HK-2 (cell line): ENCODE results near the gene PLGRKT.
"Not testable (repeated sequence)": the region's sequence is repeated elsewhere in the genome, so short reads cannot be mapped to it uniquely, and the experiment has no call there.

Source experiments
- DNase-seq: peaks from one replicate; pipeline ENCODE4 v3.0.0-alpha.2; 2018; ENCODE audit not compliant: unreplicated experiment

The PLGRKT gene

DNA sequence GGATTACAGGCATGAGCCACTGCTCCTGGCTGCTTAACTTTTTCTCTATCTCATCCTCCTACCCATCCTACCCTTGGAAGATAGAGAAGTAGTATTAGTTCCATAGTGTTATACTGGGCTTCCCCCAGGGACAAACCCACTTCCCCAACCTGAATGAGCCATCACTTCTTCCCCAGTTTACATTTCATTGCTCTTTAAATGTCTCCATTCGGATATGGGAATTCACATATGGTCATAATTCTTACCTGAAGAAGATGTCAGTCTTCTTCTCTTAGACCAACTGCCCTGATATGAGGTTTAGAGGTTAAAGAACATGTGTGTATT, 14.5 kb upstream of the PLGRKT start:
- DNase-seq: no peak

- DNase-seq: peak; percentile 86
Observed at GRCh38 chr9:5450359-5451091, 12.8 kb upstream of the PLGRKT start, which contains the start of gene CD274. Gene CD274 (plus strand): TSS chr9:5450542. CDS start chr9:5456114, 5,572 bp downstream.

DNA sequence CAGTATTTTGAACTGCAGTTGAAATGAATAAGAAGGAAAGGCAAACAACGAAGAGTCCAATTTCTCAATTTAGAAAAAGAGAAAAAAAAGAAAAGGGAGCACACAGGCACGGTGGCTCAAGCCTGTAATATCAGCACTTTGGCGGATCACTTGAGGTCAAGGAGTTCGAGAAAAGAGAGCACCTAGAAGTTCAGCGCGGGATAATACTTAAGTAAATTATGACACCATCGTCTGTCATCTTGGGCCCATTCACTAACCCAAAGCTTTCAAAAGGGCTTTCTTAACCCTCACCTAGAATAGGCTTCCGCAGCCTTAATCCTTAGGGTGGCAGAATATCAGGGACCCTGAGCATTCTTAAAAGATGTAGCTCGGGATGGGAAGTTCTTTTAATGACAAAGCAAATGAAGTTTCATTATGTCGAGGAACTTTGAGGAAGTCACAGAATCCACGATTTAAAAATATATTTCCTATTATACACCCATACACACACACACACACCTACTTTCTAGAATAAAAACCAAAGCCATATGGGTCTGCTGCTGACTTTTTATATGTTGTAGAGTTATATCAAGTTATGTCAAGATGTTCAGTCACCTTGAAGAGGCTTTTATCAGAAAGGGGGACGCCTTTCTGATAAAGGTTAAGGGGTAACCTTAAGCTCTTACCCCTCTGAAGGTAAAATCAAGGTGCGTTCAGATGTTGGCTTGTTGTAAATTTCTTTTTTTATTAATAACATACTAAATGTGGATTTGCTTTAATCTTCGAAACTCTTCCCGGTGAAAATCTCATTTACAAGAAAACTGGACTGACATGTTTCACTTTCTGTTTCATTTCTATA, 12.0 kb upstream of the PLGRKT start:
- DNase-seq: no peak

DNA sequence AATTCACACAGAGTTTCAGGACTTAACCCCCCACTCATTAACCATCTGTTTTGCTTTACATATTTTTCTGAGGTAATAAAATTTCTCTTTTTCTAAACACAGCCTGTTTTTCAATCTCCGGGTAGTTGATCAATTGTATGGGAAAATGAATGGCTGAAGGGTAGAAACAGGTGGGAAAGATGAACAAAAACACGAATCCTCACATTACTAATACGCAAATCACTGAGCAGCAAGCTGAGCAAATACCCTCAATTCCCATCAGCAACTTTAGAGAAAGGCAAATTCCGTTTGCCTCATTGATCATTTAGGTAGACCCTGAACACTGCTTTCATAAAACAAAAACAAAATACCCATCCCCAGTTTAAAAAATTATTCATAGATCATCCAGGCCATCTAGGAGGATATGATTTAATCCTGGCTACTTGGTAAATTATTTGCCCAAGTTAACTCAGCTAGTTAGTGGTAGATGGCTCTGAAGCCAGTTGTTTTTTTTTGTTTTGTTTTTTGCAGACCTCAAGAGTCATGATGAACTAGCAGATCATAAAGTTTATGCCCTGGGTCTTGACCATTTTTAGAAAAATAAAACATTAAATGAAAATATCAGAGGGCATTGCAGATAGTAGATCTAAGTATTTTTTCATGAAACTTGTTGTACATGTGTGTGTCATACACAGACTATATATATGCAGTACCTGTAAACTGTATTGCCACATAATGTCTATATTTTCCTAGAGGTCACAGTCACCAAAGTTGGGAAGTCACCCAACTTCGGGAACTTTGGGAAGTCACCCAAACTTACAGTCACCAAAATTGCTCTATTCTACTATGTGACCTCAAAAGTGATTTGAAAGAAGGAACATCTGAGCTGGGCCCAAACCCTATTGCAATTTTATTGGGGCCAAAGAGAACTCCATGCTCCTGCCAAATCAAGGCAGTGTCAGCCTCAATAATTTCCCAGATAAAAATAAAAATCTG, 11.0 kb upstream of the PLGRKT start:
- no peak for DNase-seq

- DNase-seq: no peak
Observed at GRCh38 chr9:5448016-5448415, 10.3 kb upstream of the PLGRKT start.

DNA sequence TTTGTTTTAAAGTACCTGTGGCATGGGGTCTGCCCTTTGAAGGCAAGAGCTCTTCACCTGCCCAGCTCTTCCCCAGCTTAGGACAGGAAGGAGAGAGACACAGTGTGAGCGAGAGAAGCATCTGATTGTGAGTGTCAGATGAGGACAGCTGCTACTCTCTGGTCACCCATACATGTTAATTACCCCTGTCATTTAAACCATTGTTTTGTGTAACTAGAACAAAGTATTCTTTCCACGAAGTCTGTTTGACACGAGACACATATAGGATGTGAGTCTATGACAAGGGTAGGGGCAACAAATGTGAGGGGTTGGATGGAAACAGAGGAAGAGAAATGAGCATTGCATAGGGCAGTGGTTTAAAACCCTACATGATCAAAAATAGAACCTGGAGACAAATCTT, 9.6 kb upstream of the PLGRKT start:
- no peak for DNase-seq

DNA sequence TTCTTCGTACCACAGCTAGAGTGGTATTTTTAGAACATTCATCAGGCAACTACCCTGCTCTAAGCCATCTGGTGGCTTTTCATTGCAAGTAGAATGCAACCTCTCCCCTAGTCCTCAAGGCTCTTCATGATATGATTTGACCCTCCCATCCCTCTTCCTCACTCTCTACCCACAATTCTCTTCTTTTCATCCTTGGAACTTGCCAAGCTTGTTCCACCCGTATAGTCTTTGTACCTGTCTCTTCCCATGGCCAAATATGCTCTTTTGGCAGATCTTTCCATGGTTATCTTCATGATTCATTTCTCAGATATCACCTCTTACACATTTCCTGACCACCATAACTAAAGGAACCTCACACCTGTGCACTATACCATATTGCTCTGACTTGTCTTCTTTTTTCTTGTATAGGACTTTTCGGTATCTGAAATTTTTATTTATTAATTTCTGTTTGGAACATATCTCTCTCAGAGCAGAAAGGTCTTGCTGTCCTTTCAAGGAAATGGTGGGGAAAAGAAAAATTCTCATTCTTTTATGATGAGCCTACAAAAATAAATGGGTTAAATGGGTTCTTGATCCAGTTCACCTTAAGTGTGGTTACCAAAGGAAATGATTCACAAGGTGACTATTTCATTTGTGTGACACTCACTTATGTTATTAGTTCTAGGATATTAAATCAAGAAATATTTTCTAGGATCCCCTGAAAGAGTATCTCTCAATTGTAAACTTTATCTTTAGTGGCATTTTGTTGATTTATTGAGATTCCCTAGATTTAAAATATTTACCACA, 8.9 kb upstream of the PLGRKT start:
- no peak for DNase-seq

DNA sequence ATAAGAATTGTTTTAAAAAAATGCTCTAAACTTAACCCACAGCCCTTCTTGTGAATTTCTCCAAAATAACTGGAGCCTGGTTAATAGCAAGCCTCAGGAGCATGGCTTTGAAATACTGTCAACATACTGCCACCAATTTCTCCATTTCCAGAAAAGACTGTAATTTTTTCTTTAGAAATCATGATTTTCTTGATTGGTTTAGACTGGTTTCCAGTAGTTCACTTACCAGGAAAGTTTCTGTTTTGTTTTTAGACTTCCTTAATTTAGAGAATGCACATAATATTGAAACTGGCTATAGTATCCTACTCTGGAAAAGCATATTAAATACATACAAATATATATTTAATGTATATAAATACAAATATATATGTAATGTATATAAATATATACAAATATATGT, 8.2 kb upstream of the PLGRKT start:
- no peak for DNase-seq

DNA sequence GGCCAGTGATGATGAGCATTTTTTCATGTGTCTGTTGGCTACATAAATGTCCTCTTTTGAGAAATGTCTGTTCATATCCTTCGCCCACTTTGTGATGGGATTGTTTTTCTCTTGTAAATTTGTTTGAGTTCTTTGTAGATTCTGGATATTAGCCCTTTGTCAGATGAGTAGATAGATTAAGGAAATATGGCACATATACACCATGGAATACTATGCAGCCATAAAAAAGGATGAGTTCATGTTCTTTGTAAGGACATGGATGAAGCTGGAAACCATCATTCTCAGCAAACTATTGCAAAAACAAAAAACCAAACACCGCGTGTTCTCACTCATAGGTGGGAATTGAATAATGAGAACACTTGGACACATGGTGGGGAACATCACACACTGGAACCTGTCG, 7.4 kb upstream of the PLGRKT start:
- not testable (repeated sequence) for DNase-seq

GRCh38 chr9:5443850-5444249, 6.1 kb upstream of the PLGRKT start:
- DNase-seq: no peak

GRCh38 chr9:5442400-5443011, 4.8 kb upstream of the PLGRKT start:
- DNase-seq: no peak

DNA sequence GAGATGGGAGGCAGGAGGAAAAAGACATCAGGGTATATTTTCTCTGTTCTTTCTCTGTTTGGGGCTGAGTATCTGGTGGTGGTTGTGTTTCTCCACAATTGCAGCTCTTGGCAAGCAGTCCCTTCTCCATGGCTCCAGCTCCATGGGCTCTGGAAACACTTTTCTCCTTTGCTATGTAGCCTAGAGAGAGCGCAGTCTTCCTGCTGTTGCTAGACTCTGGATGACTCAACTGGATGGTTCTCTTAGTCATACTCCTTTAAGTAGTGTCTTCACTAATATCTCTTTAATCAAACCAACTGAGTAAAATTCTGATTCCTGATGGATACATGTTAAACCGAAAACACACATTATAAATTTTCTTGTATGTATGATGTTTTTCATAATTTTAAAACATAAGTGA, 3.3 kb upstream of the PLGRKT start:
- DNase-seq: no peak

- no peak for DNase-seq
Observed at GRCh38 chr9:5440426-5440825, 2.7 kb upstream of the PLGRKT start.

DNA sequence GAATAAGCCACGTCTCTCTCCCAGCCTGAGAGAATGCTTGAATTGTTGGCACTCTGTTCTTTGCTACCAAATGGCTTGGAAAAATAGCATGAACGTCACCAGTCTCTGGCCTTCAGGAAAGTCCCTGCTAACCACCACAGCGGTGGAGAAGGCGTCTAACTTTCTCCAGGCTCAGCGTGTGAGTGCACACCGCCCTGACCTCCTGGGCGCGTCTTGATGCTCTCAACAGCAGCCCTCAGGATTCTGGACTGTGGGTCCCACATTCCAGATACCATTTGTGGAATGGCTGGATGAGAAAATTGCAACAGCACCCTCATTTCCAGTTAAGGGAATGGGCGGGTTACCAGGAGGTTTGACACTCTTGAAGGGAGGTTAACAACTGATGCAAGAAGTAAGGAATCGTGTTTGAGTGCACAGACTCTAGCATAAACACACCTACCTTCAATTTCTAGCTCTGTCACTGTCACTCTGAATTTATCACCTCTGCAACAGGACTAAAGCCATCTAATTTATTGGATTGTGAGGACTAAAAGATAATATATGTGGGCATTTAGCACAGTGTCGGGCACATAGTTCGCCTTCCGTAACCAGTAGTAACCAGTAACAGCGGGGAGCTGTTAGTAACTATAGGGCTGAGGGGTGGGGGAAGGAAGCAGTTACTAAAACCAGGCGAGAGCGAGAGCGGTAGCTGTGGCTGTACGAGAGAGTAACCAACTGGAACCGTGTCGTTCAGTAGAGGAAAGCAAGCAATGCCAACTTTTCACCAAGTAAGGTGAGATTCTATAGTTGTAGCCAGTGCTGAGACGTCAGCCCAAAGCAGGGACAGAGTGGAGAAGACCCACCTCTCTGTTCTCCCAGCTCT, 807 bp upstream of the PLGRKT start:
- peak; percentile 65 for DNase-seq

GRCh38 chr9:5436441-5436840, 1.3 kb downstream of the PLGRKT start:
- DNase-seq: no peak

DNA sequence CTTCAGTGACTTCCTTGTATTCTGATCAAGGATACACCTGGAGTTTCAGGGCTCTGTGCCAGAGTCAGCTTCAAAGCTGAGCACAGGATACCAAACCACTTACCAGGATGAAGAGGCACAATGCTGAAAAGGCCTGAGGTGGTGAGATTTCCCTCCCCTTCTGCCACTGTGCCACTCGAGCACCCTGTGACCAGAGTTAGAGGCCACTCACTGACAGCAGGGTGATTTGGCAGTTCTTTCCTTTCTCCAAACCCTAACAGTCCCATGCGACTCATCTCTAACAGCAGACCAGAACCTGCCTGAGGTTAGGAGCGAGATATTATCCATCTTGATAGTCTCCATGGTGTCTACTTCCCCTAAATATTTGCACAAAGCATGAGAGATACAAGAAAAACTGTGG, 1.8 kb downstream of the PLGRKT start:
- no peak for DNase-seq

GRCh38 chr9:5433841-5434810, 3.6 kb downstream of the PLGRKT start:
- not testable (repeated sequence) for DNase-seq

DNA sequence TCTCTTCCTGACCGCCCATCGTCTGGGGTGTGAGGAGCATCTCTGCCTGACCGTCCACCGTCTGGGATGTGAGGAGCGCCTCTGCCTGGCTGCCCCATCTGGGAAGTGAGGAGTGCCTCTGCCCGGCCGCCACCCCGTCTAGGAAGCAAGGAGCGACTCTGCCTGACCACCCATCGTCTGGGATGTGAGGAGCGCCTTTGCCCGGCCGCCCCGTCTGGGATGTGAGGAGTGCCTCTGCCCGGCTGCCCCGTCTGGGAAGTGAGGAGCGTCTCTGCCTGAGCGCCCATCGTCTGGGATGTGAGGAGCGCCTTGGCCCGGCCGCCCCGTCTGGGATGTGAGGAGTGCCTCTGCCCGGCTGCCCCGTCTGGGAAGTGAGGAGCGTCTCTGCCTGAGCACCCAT, 4.4 kb downstream of the PLGRKT start:
- not testable (repeated sequence) for DNase-seq

GRCh38 chr9:5432890-5433289, 4.8 kb downstream of the PLGRKT start:
- DNase-seq: not testable (repeated sequence)
